Esophagus squamous epithelium (tissue), 5 donors: ENCODE measurements around the gene TMEM150B. TPM values are rescaled to one million over a fixed set of nuclear protein-coding genes. Genes with fewer than 3 reads are reported as not detected.

Experiments
- DNase-seq: peaks from one replicate; lab custom pipeline; 2025; lab: John Stamatoyannopoulos, UW
- H3K27ac ChIP-seq, 4 donors: fragments of 200-600 bp; sonication (generic); one replicate each; pipeline ENCODE4 v1.5.1; 2016 to 2019; ENCODE audit warnings: mild to moderate bottlenecking in 1 of 4
- H3K27me3 ChIP-seq, 4 donors: fragments of 200-600 bp; sonication (generic); 1 replicate in 3 of 4; 2 replicates in 1 of 4; pipeline versions ENCODE4 v1.5.1 to v1.6.0; 2017 to 2021; ENCODE audit warnings: antibody characterized with exemption in 1 of 4
- H3K36me3 ChIP-seq, 3 donors: fragments of 200-600 bp; sonication (generic); one replicate each; pipeline ENCODE4 v1.5.1; 2016 to 2019
- H3K4me1 ChIP-seq, 3 donors: fragments of 200-600 bp; sonication (generic); one replicate each; pipeline ENCODE4 v1.5.1; 2017 to 2019
- H3K4me3 ChIP-seq, 4 donors: fragments of 200-600 bp; sonication (generic); 1 replicate in 3 of 4; 2 replicates in 1 of 4; pipeline ENCODE4 v1.5.1; 2016 to 2019; ENCODE audit warnings: mild to moderate bottlenecking in 2 of 4, moderate library complexity in 1 of 4
- H3K9me3 ChIP-seq, 3 donors: fragments of 200-600 bp; sonication (generic); one replicate each; pipeline ENCODE4 v1.5.1; 2016 to 2019
- POLR2A ChIP-seq, 4 donors: fragments of 450-650 bp; IDR thresholded peaks; one replicate each; pipeline ENCODE4 v1.6.1; 2017; ENCODE audit warnings: antibody characterized with exemption in 4 of 4, mild to moderate bottlenecking in 4 of 4, moderate library complexity in 3 of 4
- WGBS, 2 donors: methylation state at CpG; one replicate each; pipeline ENCODE4 v1.1.5; 2018; 5-methylcytosine and 5-hydroxymethylcytosine counted together
- intact Hi-C: fragments of 100-400 bp; cut with DNase I; formaldehyde crosslinking; loops from one replicate; pipeline ENCODE4 v1.15.0; 2022
- total RNA-seq, 4 donors: library from RNA; depleted of rRNA; stranded (reverse); fragments of >200 nt; gene quantifications; one replicate each; pipeline ENCODE4 v1.1.0, GENCODE V29; 2016
- TF ChIP-seq, protein P1 (sequence below), 6 experiments: fragments of 450-650 bp in 4 of 6; fragments of 200-600 bp in 2 of 6; sonication (generic) in 2 of 6; IDR thresholded peaks; one replicate each; pipeline ENCODE4 v1.5.1; 2016 to 2019; ENCODE audit warnings: antibody characterized with exemption in 6 of 6, mild to moderate bottlenecking in 4 of 6, moderate library complexity in 4 of 6
- donor health status: DM: yes; HTN: yes; CAD: no.

The TMEM150B gene
- total RNA-seq, 4 donors from 2014 or later = 1.7 TPM; not detected in 3

DNA sequence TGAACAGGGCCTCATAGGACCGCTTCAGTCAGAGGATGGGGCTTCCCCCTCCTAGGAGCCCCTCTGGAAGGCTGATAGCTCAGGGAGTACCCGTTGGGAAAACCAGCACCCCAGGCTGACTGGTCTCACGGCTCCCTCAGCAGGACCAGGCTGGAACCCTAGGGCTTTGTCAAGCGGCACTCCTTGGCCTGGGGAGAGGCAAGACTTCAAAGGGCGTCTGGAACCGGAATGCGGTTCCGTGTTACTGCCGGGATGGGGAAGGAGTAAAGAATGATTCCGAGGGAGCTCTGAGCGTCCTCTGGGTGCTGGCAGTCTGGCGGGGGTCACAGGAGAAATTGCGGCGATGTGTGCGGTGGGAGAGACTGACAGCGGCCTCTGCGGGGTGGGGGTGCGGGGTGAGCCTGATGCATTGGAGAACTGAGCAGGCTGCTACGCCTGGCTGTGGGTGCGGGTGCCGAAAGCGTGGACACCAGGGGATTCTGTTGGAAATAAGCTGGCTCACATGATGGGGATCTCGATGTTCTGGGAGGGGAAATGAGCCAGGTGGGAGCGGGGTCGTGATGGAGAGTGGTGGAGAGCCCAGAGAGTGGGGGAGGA, 27.5 kb upstream of the TMEM150B start:
- TF ChIP-seq, protein P1, sequence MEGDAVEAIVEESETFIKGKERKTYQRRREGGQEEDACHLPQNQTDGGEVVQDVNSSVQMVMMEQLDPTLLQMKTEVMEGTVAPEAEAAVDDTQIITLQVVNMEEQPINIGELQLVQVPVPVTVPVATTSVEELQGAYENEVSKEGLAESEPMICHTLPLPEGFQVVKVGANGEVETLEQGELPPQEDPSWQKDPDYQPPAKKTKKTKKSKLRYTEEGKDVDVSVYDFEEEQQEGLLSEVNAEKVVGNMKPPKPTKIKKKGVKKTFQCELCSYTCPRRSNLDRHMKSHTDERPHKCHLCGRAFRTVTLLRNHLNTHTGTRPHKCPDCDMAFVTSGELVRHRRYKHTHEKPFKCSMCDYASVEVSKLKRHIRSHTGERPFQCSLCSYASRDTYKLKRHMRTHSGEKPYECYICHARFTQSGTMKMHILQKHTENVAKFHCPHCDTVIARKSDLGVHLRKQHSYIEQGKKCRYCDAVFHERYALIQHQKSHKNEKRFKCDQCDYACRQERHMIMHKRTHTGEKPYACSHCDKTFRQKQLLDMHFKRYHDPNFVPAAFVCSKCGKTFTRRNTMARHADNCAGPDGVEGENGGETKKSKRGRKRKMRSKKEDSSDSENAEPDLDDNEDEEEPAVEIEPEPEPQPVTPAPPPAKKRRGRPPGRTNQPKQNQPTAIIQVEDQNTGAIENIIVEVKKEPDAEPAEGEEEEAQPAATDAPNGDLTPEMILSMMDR (IDR thresholded peaks at IDR 0.05) = no peak
- H3K36me3 ChIP-seq = peaks cover 0 to 2% (median 0%) of the 10 kb centered on the region in 3 donors
- no peak overlapping the region for H3K4me3 ChIP-seq
- no peaks in the 10 kb centered on the region for H3K9me3 ChIP-seq
- DNase-seq = no peak
- H3K27me3 ChIP-seq = peaks cover 10 to 77% (median 20%) of the 10 kb centered on the region in 4 donors
- H3K4me1 ChIP-seq = peaks cover 16 to 39% (median 22%) of the 10 kb centered on the region in 3 donors
- no peak overlapping the region for H3K27ac ChIP-seq
- 64 to 78% methylated on average over 19 to 22 of the region's 25 CpGs for WGBS, 2 donors
- intact Hi-C loops = no loop called here

- Histone ChIP-seq H3K27ac (no peak overlapping the region), H3K4me1 (peaks cover 16 to 39% (median 22%) of the 10 kb centered on the region in 3 donors), H3K9me3 (no peaks in the 10 kb centered on the region), H3K27me3 (peaks cover 10 to 71% (median 20%) of the 10 kb centered on the region in 4 donors), H3K4me3 (no peak overlapping the region), H3K36me3 (peaks cover 0 to 8% (median 2%) of the 10 kb centered on the region in 3 donors)
- no peak for DNase-seq
- WGBS, 2 donors = 60% methylated on average over 1 of the region's 6 CpGs; no CpG with 5 or more reads in 1 of the 2 donors
- TF ChIP-seq, protein P1 (IDR thresholded peaks at IDR 0.05) = no peak
- TF ChIP-seq POLR2A (IDR thresholded peaks at IDR 0.05) = no peak
- intact Hi-C loops = no loop called here
Observed at GRCh38 chr19:55352040-55352439, 26.9 kb upstream of the TMEM150B start.

DNA sequence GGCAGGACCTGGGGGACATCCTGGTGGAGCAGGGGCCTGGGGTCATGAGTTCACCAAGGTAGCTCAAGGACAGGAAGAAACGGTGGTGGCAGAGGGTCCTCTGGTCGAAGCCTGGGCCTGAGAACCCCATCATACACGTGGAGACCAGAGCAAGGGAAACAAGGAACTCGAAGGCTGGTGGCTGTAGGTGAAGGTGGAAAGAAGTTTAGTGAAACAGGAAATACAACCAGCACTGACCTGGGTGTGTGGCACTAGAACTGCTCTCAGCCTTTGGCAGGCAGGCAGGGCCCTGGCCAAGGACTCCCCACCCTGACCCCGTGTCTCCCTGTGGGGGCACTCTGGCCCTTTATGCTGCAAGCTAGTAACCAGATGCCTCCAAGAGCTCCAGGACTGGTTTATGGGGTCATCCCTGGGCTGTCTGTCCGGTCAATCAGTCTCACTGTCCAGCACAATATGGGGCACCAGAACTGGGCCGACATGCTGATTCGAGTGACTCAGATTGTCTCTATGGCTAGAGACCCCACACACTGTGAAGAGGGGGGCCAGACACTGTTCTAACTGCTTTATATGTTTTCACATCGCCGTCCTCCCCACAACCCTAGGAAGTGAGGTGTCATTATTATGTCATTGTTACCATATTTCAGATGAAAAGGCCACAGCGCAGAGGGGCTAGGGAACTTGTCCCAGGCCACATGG, 25.6 kb upstream of the TMEM150B start:
- Histone ChIP-seq H3K4me3 (no peak overlapping the region), H3K9me3 (no peaks in the 10 kb centered on the region), H3K27ac (no peak overlapping the region), H3K36me3 (peaks cover 0 to 20% (median 6%) of the 10 kb centered on the region in 3 donors), H3K27me3 (peaks cover 10 to 58% (median 20%) of the 10 kb centered on the region in 4 donors), H3K4me1 (peaks cover 16 to 42% (median 25%) of the 10 kb centered on the region in 3 donors)
- intact Hi-C loops = no loop called here
- 55% methylated on average over 8 to 9 of the region's 11 CpGs for WGBS, 2 donors
- DNase-seq = no peak
- TF ChIP-seq POLR2A (IDR thresholded peaks at IDR 0.05) = no peak
- TF ChIP-seq, protein P1 (IDR thresholded peaks at IDR 0.05) = no peak

DNA sequence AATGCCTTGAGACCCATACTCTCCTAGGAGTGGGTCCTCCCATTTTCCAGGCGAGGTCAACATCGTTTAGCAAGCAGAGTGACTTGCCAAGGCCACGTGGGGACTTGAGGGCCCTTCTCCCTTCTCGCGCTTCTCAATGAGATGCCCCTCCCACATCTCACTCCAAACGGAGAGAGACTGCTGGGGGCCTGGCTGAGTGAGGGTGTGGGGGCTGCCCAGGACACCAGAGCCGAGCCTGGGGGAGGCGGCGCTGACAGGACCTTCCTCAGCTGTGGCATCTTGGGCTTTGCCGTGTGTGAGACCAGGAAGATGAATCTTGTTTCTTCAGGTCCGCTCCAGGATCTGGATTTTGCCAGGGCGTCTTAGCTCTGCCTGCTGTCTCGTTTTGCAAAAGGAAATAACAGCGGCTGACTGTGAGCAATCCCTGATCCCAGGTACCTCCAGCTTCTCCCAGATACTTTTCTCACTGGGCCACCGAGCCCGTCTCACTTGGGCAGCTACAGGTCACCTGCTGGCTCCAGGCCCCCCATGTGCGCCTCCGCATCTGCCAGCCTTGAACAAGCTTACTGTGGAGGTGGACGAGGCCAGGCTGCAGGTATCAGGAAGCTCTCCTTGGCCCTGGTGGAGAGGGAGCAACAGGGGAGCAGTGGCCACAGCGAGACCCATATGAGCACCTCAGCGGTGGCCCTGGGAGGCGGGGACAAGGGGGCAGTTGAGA, 23.3 kb upstream of the TMEM150B start:
- 69 to 90% methylated on average over 4 to 11 of the region's 22 CpGs for WGBS, 2 donors
- no peak for DNase-seq
- TF ChIP-seq, protein P1 (IDR thresholded peaks at IDR 0.05) = no peak
- no peak for TF ChIP-seq POLR2A (IDR thresholded peaks at IDR 0.05)

More for the DNA sequence above, 23.3 kb upstream of the TMEM150B start:
- H3K4me1 ChIP-seq = peaks cover 1 to 39% (median 9%) of the 10 kb centered on the region in 3 donors
- H3K9me3 ChIP-seq = no peaks in the 10 kb centered on the region
- peaks cover 0 to 27% (median 6%) of the 10 kb centered on the region in 3 donors for H3K36me3 ChIP-seq
- H3K4me3 ChIP-seq = no peak overlapping the region
- peaks cover 10 to 36% (median 19%) of the 10 kb centered on the region in 4 donors for H3K27me3 ChIP-seq
- no peak overlapping the region for H3K27ac ChIP-seq
- intact Hi-C loops = no loop called here
